ENCODE data around the gene LHPP.
A peak's percentile ranks its signal among the peaks of the same experiment; 100 is the strongest.
"Not testable (repeated sequence)": the region's sequence is repeated elsewhere in the genome, so short reads cannot be mapped to it uniquely, and the experiment has no call there.

Gene LHPP

GRCh38 chr10:124461642-124462347 is at the start of gene LHPP:
Gene LHPP (plus strand): TSS chr10:124461823. CDS start chr10:124461863, 40 bp downstream.
- DNase-seq = peak; percentile 92

GRCh38 chr10:124414076-124414475 is 47.5 kb upstream of the LHPP start:
- no peak for DNase-seq

- no peak for DNase-seq
Observed at GRCh38 chr10:124415210-124415609, 46.4 kb upstream of the LHPP start.

- no peak for DNase-seq
Observed at GRCh38 chr10:124416733-124417132, 44.9 kb upstream of the LHPP start.

GRCh38 chr10:124417895-124418725 is 43.5 kb upstream of the LHPP start:
- DNase-seq = peak; percentile 53

- DNase-seq = peak; percentile 97
Observed at GRCh38 chr10:124418726-124419501, 42.7 kb upstream of the LHPP start, which contains the start of gene OAT. Gene OAT (minus strand): TSS chr10:124418923. CDS start chr10:124412171, 6,752 bp downstream.

- DNase-seq = no peak
Observed at GRCh38 chr10:124419635-124420034, 42.0 kb upstream of the LHPP start.

GRCh38 chr10:124420254-124420653 is 41.4 kb upstream of the LHPP start:
- DNase-seq = no peak

- DNase-seq = no peak
Observed at GRCh38 chr10:124422742-124423141, 38.9 kb upstream of the LHPP start.

GRCh38 chr10:124423813-124424212 is 37.8 kb upstream of the LHPP start:
- DNase-seq = no peak

GRCh38 chr10:124425227-124425962 is 36.2 kb upstream of the LHPP start:
- DNase-seq = no peak

- DNase-seq = no peak
Observed at GRCh38 chr10:124428207-124428777, 33.3 kb upstream of the LHPP start.

GRCh38 chr10:124429576-124429975 is 32.0 kb upstream of the LHPP start:
- DNase-seq = no peak

GRCh38 chr10:124430077-124430476 is 31.5 kb upstream of the LHPP start:
- DNase-seq = no peak

GRCh38 chr10:124433461-124433860 is 28.2 kb upstream of the LHPP start:
- no peak for DNase-seq

- not testable (repeated sequence) for DNase-seq
Observed at GRCh38 chr10:124435683-124436082, 25.9 kb upstream of the LHPP start.

- DNase-seq = peak; percentile 60
Observed at GRCh38 chr10:124436191-124436638, 25.4 kb upstream of the LHPP start.

GRCh38 chr10:124441694-124442093 is 19.9 kb upstream of the LHPP start:
- not testable (repeated sequence) for DNase-seq

- no peak for DNase-seq
Observed at GRCh38 chr10:124446830-124447750, 14.5 kb upstream of the LHPP start.

GRCh38 chr10:124447751-124448466 is 13.7 kb upstream of the LHPP start:
- no peak for DNase-seq

Measured in suppressor macrophage treated with lipopolysaccharide for 4 hours (primary cell).